OCI-LY1 (cell line): ENCODE results near the gene ALDOB.

ENCODE experiments used
- CTCF ChIP-seq: fragments of 200-600 bp; sonication (generic), shearing (Covaris generic); IDR thresholded peaks from 2 replicates; pipeline ENCODE4 v1.5.1; 2017; ENCODE audit warnings: mild to moderate bottlenecking, antibody characterized with exemption, low read length, moderate library complexity, mixed read lengths
- EZH2 ChIP-seq: fragments of 200-600 bp; sonication (generic), shearing (Covaris generic); IDR thresholded peaks from 2 replicates; pipeline ENCODE4 v1.8.0; 2017; ENCODE audit warnings: borderline replicate concordance, mixed run types, mild to moderate bottlenecking, antibody characterized with exemption, low read length, moderate library complexity, mixed read lengths

DNA sequence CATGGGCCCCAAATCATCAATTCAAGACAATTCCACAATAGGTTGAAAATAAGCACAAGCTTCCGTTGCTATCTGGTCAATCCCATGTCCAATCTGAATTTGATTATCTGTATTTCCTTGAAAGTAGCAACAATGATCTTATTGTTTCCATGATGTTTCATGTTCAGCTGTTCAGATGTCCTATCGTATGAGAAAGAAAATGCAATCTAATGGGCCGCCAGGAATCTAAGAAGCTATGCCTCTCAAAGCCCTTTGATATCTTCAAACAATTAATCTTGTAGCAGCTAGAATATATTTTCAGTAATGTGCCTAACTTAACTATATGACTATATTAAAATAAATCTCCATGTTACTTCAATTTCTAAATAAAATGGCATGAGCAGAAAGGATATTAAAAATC, 32.1 kb upstream of the ALDOB start:
- TF ChIP-seq CTCF (no peak), EZH2 (no peak)
